Measurements from ENCODE around the gene AGTPBP1.

Gene AGTPBP1

GRCh38 chr9:85730916-85731630 lies 10.7 kb downstream of the AGTPBP1 start:
- no peak for TF ChIP-seq MAX (IDR thresholded peaks at IDR 0.05)
- no peak for TF ChIP-seq NFIC (IDR thresholded peaks at IDR 0.05)
- TF ChIP-seq USF1 (IDR thresholded peaks at IDR 0.05) = no peak
- no peak for TF ChIP-seq TCF12 (IDR thresholded peaks at IDR 0.05; ENCODE audit: low read depth)
- no peak for TF ChIP-seq REST (IDR thresholded peaks at IDR 0.05; ENCODE audit: low read depth)
- no peak for TF ChIP-seq TEAD4 (IDR thresholded peaks at IDR 0.05)
- no peak for TF ChIP-seq EGR1 (IDR thresholded peaks at IDR 0.05)
- TF ChIP-seq RAD21 (IDR thresholded peaks at IDR 0.05; ENCODE audit: low read depth) = no peak
- no peak for TF ChIP-seq CEBPB (IDR thresholded peaks at IDR 0.05)
- no peak for TF ChIP-seq ZBTB7A (IDR thresholded peaks at IDR 0.05; ENCODE audit: low read depth)
- no peak for TF ChIP-seq CREB1 (IDR thresholded peaks at IDR 0.05; ENCODE audit: low read depth)

- TF ChIP-seq REST (IDR thresholded peaks at IDR 0.05; ENCODE audit: low read depth) = no peak
- no peak for TF ChIP-seq CEBPB (IDR thresholded peaks at IDR 0.05)
- no peak for TF ChIP-seq NFIC (IDR thresholded peaks at IDR 0.05)
- TF ChIP-seq ZBTB7A (IDR thresholded peaks at IDR 0.05; ENCODE audit: low read depth) = no peak
- TF ChIP-seq YY1 (IDR thresholded peaks at IDR 0.05; ENCODE audit: low read depth) = no peak
- TF ChIP-seq USF1 (IDR thresholded peaks at IDR 0.05) = no peak
- no peak for TF ChIP-seq TCF12 (IDR thresholded peaks at IDR 0.05; ENCODE audit: low read depth)
Measured at GRCh38 chr9:85729882-85730281, 11.9 kb downstream of the AGTPBP1 start.

- no peak for TF ChIP-seq REST (IDR thresholded peaks at IDR 0.05; ENCODE audit: low read depth)
- no peak for TF ChIP-seq YY1 (IDR thresholded peaks at IDR 0.05; ENCODE audit: low read depth)
- no peak for TF ChIP-seq NFIC (IDR thresholded peaks at IDR 0.05)
- no peak for TF ChIP-seq CEBPB (IDR thresholded peaks at IDR 0.05)
- no peak for TF ChIP-seq MAX (IDR thresholded peaks at IDR 0.05)
- TF ChIP-seq ZBTB7A (IDR thresholded peaks at IDR 0.05; ENCODE audit: low read depth) = no peak
- no peak for TF ChIP-seq FOXM1 (IDR thresholded peaks at IDR 0.05; ENCODE audit: borderline replicate concordance, low read depth)
- no peak for TF ChIP-seq EP300 (IDR thresholded peaks at IDR 0.05; ENCODE audit: borderline replicate concordance)
- no peak for TF ChIP-seq EGR1 (IDR thresholded peaks at IDR 0.05)
- TF ChIP-seq CREB1 (IDR thresholded peaks at IDR 0.05; ENCODE audit: low read depth) = no peak
- no peak for TF ChIP-seq TAF1 (IDR thresholded peaks at IDR 0.05; ENCODE audit: low read depth)
- TF ChIP-seq RAD21 (IDR thresholded peaks at IDR 0.05; ENCODE audit: low read depth) = no peak
- no peak for TF ChIP-seq USF1 (IDR thresholded peaks at IDR 0.05)
- TF ChIP-seq TCF12 (IDR thresholded peaks at IDR 0.05; ENCODE audit: low read depth) = no peak
- TF ChIP-seq TEAD4 (IDR thresholded peaks at IDR 0.05) = no peak
Measured at GRCh38 chr9:85727500-85727899, 14.3 kb downstream of the AGTPBP1 start.

GRCh38 chr9:85726737-85727136 lies 15.0 kb downstream of the AGTPBP1 start:
- TF ChIP-seq EGR1 (IDR thresholded peaks at IDR 0.05) = no peak
- no peak for TF ChIP-seq REST (IDR thresholded peaks at IDR 0.05; ENCODE audit: low read depth)
- no peak for TF ChIP-seq EP300 (IDR thresholded peaks at IDR 0.05; ENCODE audit: borderline replicate concordance)
- no peak for TF ChIP-seq TCF12 (IDR thresholded peaks at IDR 0.05; ENCODE audit: low read depth)
- no peak for TF ChIP-seq YY1 (IDR thresholded peaks at IDR 0.05; ENCODE audit: low read depth)
- TF ChIP-seq CEBPB (IDR thresholded peaks at IDR 0.05) = no peak
- TF ChIP-seq TEAD4 (IDR thresholded peaks at IDR 0.05) = no peak
- TF ChIP-seq USF1 (IDR thresholded peaks at IDR 0.05) = no peak
- TF ChIP-seq NFIC (IDR thresholded peaks at IDR 0.05) = no peak
- TF ChIP-seq CREB1 (IDR thresholded peaks at IDR 0.05; ENCODE audit: low read depth) = no peak
- no peak for TF ChIP-seq ZBTB7A (IDR thresholded peaks at IDR 0.05; ENCODE audit: low read depth)
- no peak for TF ChIP-seq FOXM1 (IDR thresholded peaks at IDR 0.05; ENCODE audit: borderline replicate concordance, low read depth)
- no peak for TF ChIP-seq TAF1 (IDR thresholded peaks at IDR 0.05; ENCODE audit: low read depth)

Data from Ishikawa (cell line).